Activated T-helper 1 cell treated with anti-CD3 and anti-CD28 coated beads, Interleukin-2, amount 50 U/mL, for 16 hours (primary cell): ENCODE results near the gene CFAP97.
"Not testable (repeated sequence)": the region's sequence is repeated elsewhere in the genome, so short reads cannot be mapped to it uniquely, and the experiment has no call there.

Source experiments
- DNase-seq, 2 donors: peaks; one replicate each; pipeline ENCODE4 v3.0.0-alpha.2; 2020; ENCODE audit warnings: low read depth in 1 of 2, low spot score in 1 of 2

CFAP97 gene

DNA sequence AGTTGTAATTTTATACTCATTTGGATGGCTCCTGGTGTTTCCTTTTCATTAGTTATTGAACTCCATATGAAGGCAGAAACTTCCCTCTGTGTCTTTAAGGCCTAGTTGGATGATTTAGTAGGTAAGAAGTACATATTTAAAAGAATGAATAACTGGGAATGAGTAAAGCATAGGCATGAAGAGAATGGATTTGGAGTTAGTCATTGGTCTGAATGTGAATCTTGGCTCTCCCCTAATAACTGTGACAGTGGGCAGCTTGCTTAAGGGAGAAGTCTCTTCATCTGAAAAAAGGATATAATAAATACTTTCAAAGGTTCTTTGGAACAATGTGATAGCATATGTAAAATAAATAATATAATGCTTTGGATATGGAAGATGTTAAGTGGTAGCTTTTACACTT, 18.8 kb upstream of the CFAP97 start:
- DNase-seq = no peak

DNA sequence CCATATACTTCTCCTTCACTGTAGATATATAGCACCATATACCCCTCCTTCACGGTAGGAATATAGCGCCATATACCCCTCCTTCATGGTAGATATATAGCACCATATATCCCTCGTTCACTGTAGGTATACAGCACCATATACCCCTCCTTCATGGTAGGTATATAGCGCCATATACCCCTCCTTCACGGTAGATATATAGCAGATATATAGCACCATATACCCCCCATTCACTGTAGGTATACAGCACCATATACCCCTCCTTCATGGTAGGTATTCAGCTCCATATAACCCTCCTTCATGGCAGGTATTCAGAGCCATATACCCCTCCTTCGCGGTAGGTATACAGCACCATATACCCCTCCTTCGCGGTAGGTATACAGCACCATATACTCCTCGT, 18.1 kb upstream of the CFAP97 start:
- DNase-seq = no peak

GRCh38 chr4:185221491-185221890, 17.7 kb upstream of the CFAP97 start:
- no peak for DNase-seq

DNA sequence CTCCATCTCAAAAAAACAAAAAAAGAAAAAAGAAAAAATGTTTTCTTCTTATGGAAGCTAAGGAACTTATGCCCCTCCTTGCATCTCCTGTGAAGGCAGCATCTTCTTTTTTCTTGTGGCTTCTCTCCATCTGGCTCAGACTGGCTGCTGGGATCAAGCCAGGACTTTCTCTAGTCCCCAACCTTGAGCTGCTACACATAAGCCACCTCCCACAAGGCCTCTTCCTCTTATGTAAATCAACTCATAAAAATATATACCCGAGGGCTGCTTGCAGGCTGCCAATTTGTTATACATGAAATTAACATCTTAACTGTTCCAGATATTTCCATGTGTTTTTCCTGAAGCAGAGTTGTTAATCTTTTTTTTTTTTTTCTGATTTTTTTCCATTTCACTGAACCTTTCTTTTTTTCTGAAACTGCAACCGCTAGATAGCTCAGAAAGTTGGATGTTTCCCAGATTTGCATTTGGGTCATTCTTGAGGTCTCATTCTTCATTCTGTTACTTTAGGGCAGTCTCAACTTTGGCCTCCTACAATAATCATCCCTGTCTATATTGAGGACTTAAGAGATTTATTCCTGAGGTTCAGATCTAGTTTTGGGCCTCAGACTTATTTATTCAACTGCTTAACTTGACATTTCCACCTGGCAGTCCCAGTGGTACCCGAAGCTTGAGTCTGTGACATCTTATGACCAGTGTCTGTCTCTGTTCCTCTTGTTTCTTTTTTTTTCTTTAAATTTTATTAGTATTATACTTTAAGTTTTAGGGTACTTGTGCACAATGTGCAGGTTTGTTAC, 15.9 kb upstream of the CFAP97 start:
- no peak for DNase-seq

DNA sequence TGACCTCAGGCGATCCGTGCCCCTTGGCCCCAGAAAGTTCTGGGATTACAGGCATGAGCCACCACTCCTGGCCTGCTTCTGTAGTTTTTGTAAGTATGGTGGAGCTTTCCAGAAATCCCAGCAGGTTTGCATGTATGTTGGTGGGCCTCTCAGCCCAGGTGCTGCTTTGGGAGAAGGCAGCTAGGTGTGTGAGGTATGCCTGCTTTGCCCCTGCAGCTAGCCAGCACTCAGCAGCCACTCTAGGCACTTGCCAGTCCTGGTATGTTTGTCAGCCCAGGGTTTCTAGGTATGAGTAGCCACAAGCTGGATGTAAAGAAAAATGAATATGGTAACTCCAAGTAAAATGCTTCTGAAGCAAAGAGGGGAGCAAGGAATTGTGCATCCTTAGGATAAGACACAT, 14.5 kb upstream of the CFAP97 start:
- no peak for DNase-seq

DNA sequence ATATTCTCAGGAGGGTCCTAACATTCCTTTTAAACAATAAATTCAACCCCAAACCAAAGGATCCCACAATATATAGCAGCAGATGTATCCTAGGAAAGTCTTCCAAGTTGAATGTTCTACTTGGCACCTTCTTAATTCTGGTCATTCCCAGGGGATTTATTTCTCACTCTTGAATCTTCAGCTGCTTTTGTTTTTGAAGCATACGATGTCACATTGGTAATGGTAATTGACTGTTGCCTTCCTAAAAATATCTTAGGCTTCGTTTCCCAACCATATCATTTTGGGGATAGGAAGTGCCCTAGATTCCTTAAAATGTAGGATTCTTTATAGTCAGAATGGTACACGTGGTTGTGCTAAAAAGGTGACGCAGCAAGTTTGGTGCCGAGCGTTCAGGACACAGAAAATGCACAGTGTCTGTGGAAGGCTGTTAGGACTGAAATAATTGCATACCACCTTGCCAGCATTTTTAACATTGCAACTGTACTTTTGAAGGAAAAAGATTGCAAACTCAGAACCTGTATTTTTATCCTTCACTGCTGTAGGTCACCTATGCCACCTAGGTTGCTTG, 13.7 kb upstream of the CFAP97 start:
- no peak for DNase-seq

- DNase-seq = no peak
Observed at GRCh38 chr4:185215261-185215660, 11.5 kb upstream of the CFAP97 start.

GRCh38 chr4:185213877-185214276, 10.1 kb upstream of the CFAP97 start:
- DNase-seq = no peak

DNA sequence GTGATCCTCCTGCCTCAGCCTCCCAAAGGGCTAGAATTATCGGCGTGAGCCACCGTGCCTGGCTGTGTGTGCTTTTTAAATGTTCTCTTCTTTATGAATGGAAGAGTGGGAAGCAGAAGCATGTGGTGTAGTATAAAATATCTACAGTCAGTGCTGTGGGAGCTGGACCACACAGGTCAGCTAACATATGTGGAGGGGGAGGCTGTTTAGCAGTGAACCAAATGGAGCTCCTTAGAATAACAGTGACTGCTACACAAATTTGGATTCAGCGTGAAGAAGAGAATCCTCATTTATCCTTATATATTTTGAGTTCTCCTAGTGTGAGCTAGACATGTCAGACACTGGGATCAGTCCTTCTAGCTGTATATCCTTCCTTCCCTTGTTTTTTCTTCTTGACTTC, 8.8 kb upstream of the CFAP97 start:
- DNase-seq = no peak

GRCh38 chr4:185211641-185212040, 7.8 kb upstream of the CFAP97 start:
- DNase-seq = no peak

GRCh38 chr4:185211035-185211434, 7.2 kb upstream of the CFAP97 start:
- DNase-seq = no peak

DNA sequence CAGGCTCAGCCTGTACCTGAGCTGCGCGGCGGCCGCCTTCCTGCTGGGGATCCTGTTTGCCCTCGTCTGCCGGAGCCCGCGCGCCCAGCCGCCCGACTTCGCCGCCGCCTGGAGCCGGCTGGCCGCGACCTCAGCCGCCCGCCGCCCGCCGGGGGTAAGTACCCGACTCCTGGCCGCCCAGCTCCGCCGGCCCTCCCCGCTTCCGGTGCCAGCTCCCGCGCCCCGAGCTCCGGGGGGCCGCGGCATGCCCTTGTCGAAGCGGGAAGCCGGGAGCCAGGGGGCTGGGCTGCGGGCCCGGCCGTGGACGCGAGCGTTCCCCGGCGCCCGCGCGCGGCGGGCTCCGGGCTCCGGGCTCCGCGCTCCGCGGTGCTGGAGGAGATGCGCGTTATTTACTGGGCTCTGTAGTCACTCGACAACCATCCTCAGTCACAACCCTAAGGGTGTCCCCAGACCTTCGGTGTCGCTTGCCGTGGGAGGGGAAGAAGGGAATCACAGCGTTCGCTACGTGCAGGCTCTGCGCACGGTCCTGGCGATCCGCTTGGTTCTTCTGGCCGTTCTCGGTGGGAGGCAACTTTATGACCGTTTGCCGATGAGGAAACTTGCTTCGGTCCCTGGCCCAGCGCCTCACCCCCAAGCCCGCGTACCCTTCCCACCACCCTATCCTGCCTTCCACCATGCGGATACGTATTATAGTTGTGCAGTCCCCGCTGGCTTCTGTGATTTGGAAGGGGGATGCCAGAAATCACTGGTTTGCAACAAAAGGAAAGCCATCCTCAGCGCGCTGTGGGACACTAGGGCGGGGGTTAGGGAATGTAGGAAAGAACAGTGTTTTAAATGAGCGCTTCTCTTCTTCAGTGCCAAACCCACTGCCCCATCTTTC, 6.5 kb upstream of the CFAP97 start:
- peak; percentile 13 to 15 for DNase-seq

GRCh38 chr4:185209852-185210101, 6.0 kb upstream of the CFAP97 start:
- DNase-seq = not testable (repeated sequence)

DNA sequence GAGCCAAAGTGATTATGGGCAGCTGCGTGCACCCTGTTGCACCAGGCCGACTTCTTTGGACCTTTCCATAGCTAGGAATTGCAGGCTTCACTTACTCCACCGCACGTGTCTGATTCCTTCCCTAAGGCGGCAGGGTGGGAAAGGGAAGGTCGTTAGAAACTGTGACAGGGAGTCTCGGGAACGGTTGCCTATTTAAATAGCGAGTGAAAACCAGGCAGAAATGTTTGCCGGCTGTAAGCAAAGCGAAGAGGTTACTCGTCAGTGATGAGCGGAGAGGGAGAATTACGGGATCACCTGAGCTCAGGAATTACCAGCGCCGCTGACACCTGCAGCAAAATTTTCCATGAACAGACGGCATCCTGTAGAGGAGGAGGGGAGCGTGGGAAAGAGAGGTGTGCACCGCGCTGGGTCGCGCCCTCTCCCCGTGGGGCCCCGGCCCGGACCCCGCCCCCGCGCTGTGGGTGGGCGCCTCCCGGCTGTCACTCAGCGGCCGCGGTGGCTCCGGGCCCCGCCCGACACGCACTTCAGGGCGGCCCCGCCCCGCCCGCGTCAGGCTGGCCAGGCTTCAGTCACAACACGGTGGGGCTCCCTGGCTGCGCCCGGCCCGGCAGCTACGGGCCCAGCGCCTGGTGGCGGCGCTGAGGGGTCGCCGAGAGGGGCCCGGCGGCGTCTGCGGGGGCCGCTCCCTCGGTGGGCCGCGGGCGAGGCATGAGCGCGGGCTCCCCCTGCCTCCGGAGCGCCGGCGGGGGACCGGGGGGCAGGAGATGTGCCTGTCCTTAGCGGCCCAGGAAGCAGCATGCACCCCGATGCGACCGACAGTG, 5.4 kb upstream of the CFAP97 start, which contains the start of gene SNX25:
Gene SNX25 (plus strand): TSS at position 568 of the 821 bp plus-strand sequence. CDS start 229 bp downstream, at position 797.
- DNase-seq = peak; percentile 61 to 82

DNA sequence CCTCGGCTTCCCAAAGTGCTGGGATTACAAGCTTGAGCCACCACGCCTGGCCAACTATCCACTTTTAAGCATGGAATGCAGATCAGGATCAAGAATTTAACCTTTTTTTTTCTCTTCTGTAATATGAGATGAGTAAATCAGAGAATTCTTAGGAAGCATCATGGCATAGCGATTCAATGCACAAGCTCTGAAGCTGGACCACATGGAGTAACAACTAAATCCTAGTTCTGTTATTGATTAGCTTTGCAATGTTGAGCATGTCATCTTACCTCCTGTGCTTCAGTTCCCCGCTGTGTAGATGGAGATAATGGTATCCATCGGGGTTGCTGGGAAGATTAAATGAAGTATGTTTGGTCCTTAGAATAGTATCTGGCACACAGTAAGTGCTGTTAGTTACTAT, 3.7 kb upstream of the CFAP97 start:
- DNase-seq = no peak

- no peak for DNase-seq
Observed at GRCh38 chr4:185205697-185206342, 2.0 kb upstream of the CFAP97 start.

GRCh38 chr4:185205073-185205472, 1.3 kb upstream of the CFAP97 start:
- DNase-seq = not testable (repeated sequence)

GRCh38 chr4:185204238-185204910, 574 bp upstream of the CFAP97 start:
- no peak for DNase-seq

- DNase-seq = no peak
Observed at GRCh38 chr4:185202984-185203485, 765 bp downstream of the CFAP97 start.
